ENCODE results near the gene CD47.

CD47 gene

DNA sequence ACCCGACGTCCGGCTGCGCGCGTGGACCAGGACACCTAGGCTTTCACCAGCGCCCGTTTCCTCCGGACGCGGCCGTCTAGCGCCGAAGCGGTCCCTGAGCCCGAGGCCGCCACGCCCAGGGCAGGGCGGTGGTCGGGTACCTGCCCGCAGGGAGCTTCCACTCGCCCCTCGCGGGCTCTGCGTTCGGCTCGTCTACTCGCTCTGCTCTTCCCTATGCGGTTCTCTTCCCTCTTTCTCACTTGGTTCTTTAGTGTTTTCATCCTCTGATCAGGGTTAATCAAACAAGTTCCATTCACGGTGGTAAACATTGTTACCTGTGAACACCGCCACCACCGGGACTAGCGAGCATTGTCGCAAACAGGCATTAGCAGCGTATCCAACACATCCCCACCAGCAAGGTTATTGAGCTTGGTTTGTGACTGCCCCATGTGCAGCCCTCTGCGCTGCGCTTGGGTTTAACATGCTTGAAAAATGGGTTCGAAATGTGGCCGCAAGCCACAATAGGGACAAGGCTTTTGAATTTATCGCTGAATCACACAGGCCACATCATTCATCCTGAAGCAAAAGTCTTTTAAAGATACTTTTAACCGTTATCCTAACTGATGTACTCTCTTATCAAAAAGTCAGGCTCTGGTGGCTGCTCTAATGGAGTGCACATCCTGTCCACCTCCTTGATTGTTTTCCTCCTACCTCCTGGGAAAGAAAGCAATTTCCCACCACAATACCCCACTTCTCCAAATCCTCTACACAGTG is 843 bp upstream of the CD47 start:
- DNase-seq (ENCODE audit: low read depth in 2 of 2), result no peak

DNA sequence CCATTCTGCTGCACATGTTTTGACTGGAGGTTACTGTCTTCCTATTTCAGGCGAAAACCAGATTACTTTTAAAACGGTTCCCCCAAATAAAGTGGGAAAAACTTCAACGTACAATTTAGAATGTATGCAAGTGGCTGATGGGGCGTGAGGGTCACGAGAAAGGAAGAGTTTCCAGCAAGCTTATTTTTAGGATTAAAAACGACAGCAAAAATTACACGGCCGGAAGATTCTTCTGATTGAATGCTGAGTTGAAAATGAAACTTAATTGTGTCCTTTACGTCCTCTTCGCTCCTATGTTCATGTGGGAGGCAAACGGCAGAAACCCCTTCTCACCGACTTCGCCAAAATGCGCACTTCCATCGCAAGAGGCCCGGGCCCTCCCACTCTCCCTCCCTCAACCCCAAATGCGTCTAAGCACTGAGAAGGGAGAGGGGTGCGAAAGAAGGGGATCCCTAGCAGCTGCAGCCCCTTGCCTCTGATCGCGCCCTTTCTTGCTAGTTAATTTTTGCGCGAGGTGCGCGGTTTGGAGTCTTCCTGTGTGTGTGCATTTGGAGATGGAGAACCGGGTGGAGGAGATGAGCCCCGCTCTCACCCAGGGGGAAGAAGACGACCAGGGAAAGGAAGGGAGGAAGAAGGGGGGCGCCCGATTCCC is 656 bp downstream of the CD47 start:
- peak; percentile 29 to 43 for DNase-seq (ENCODE audit: low read depth in 2 of 2)

DNA sequence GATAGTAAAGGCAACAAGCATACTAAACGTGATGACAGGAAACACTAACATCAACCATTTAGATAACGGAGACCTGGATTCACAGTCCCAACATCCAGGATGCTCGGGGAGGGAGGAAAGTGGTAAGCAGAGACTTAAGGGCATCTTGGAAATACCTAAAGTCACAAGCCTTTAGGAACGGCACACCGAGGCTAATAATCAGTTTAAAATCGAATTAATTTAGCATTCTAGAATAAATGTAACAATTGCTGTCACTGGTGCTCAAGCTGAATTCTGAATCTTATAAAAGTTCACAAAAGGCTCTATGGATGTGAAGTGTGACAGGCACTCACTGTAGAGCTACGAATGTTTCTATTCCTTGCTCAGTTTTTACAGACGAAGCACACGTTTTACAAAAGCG is 1.3 kb downstream of the CD47 start:
- DNase-seq (ENCODE audit: low read depth in 2 of 2), result no peak

DNA sequence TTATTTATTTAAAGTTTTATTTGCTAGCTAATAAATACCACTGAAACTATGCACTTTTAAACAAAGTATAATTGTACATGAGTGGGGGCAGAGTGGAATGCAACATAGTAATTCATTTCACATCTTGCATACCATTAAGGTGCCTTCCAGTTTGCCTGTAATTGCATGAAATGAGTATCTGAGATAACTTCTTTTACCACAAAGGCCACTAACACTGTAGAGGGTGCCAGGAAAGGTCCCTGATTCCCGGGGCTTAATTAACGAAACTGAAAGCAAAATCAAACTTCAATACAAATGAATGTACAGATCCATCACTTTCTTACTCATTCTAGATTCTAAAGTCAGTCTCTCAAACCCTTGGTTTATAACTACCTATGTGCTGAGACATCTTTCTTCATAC is 2.1 kb downstream of the CD47 start:
- DNase-seq (ENCODE audit: low read depth in 2 of 2), result no peak

DNA sequence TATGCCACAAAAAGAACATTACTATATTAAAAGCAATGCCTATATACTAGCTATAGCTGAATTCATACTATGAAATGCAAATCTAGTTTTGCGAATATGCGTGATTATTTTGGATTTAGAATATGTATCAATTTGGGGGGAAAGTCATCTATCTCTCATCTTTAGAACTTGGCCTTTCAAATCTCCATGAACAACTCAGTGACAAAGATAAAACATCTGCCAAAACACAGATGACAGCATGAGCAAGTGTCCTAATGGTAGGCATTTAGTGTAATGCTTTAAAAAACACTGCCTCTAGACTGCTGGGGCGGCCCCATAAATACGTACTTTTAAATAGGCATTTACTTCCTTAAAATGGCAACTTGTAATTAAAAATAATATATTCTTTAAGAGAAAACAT is 2.7 kb downstream of the CD47 start:
- DNase-seq (ENCODE audit: low read depth in 2 of 2), result no peak

DNA sequence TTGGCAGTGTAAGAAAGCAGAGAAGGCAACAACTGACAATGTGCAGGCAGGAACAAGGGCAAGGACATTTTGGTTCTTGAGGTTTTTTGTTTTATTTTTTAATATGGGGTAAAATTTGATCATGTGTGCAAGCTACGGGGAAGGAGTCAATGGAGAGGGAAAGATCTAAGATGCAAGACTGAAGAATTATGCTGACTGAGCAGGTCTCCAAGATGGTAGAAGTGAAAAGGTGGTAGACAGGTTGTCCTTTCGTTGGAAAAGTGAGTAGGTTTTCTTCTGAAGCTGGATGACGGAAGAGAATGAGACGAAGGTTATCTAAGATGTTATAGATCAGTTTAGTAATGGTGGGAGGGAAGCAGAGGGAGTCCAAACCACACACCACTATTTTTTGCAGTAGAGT is 4.2 kb downstream of the CD47 start:
- DNase-seq (ENCODE audit: low read depth in 2 of 2), result no peak

DNA sequence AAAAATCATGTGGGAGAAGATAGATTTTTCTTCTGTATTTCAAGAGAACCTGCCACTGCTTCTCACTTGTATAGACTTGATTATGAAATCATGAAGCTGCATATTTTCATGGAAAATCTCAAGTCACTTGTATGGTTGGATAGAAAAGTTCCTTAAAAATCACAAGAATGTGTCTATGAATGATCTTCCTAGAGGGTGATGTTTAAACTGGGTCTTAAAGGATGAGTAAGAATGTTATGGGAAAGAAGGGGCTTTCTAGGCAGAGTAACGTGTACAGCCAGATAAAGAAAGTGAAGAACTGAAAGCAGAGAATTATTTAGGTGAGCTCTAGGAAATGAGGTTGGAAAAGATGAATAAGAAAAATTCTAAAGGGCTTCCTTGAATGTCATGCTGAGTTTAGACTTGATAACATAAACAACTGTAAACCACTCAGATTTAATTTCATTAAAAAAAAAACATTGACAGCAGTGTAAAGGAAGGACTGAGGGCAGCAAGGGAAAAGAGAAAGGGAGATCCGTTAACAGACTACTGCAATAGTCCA is 5.0 kb downstream of the CD47 start:
- DNase-seq (ENCODE audit: low read depth in 2 of 2), result no peak

DNA sequence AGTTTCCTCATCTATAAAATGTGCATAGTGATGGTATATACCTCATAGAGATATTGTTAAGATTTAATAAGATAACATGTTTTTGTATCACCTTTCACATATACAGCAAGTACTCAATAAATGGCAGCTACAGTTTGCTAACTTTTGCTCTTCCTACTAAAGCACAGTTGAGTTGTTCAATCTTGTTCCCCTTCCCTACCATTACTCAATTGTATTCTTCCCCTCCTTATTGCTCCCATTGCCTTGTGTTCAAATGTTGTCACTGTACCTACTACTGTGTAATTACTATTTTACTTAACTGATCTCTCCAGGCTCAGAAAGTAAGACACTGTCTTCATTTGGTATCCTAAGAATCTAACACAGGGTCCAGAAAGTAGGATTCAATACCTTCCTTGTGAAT is 5.5 kb downstream of the CD47 start:
- no peak for DNase-seq (ENCODE audit: low read depth in 2 of 2)

DNA sequence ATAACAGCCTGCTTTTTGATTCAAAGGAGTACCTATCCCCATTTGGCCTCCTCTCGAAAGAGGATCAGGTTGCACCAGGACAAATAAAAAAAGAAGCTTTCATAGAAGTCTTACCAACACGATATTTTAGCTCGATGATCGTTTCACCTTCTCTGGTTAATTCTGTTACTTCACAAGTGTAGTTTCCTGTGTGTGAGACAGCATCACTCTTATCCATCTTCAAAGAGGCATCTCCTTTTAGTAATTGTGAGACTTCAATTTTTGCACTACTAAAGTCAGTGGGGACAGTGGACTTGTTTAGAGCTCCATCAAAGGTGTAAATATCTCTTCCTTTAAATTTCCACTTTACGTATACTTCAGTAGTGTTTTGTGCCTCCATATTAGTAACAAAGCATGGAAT is 11.0 kb downstream of the CD47 start:
- DNase-seq (ENCODE audit: low read depth in 2 of 2), result no peak

DNA sequence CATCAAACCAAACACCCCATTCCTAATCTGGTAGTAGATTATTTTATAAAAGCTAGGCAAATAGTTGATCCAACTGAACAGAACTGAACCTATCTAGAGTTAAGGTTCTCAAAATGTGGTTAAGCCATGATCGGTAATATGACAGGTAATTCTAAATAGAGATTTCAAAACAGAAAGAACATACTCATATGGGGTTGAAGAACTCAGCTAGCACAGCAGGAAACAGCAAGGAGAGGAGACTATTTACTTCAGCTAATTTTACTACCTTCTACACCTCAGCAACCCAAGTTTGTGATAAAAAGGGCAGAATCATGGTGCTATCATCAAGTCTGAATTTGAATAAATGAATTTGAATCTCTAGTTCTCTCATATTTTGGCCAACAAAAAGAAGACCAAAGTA is 11.8 kb downstream of the CD47 start:
- no peak for DNase-seq (ENCODE audit: low read depth in 2 of 2)

DNA sequence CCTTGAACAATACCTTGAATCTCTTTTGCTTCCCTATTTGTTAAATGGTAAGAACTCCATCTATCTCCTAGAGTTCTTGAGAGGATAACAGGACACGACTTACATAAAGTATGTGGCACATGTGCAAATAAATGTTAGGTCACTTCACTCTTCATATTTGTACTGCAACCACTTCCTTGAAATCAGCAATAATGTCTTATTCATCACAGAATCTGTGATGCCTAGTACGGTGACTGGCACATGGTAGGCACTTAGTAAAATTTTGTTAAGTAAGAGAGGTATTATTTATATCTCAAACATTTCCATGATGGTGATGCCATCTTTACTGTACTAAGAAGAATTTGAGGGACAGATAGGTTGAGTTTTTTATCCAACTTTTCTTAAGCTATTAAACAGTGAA is 14.3 kb downstream of the CD47 start:
- no peak for DNase-seq (ENCODE audit: low read depth in 2 of 2)

DNA sequence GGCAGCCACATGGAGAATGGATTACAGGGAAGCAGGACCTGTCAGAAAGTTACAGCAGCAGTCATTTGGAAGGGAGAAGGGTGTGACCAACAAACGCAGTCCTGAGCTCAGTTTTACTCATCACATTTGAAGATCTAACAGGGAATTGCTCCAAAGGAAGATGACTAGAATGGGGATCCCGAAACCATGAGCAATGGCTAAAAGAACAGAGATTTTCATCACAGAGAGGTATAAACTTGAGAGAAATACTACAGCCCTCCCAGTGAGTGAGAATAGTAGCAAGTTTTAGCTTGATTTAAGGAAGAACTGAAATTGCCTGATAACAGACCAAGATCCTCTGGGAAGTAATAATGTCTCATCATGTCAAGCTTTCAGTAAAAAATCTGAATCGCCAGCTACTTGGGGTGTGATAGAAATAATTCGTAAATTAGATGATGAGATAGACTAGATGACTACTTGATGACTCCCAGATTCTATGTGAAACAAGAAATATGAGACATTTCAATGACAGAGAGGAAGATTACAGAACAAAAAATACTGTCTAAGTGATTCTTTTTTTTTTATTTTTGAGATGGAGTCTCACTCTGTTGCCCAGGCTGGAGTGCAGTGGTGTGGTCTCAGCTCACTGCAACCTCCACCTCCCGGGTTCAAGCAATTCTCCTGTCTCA is 16.9 kb downstream of the CD47 start:
- no peak for DNase-seq (ENCODE audit: low read depth in 2 of 2)

DNA sequence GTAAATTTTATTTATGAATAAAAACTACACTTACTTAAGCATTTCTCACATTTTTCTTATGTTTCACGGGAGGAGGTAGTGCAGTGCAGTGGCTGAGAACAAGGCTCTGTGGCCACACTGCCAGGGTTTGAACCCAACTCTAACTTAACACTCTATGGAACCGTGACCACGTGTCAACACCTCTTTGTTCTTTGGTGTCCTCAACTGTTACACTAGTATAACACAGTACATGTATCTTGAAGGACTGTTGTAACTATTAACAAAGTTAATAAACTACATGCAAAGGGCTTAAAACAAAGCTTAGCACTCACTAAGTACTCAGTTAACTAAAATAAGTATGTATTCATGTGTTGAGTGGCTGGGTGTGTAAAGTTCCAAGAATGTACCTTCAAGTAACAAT is 19.5 kb downstream of the CD47 start:
- DNase-seq (ENCODE audit: low read depth in 2 of 2), result no peak

DNA sequence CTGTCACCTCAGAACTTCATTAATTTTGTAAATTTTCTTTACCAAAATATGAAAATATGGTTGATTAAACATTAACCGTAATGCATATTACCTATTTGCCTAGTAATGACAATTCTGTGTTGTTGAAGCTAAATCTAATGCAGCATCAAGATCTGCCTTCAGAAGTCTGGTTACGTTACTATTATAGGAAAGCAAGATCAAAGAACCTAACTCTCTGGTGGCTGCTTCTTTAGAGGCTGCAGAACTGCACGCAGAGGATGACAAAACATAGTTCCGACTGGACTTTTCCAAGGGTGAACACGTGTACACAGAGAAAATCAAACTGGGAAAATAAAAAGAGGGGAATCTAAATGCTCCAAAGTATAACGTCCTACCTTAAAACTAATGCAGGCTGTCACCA is 20.5 kb downstream of the CD47 start:
- no peak for DNase-seq (ENCODE audit: low read depth in 2 of 2)

DNA sequence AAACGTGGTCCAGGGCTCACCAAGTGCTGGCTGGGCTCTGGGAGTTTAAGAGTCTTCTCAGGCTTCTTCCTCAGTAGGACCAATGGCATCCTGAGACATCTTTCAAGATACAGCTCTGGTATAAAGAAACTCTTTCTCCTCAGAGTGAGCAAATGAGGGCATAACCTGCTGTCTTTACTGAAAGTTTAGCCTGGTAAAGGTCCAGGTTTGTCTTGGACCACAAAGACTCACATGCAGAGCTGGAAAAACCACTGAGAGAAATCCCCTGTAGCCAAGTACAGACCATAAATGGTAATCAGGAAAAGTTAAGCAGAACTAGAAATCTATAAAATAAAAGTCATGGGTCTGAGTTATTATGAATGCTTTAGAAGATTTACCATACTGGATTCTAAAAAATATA is 23.1 kb downstream of the CD47 start:
- DNase-seq (ENCODE audit: low read depth in 2 of 2), result no peak

DNA sequence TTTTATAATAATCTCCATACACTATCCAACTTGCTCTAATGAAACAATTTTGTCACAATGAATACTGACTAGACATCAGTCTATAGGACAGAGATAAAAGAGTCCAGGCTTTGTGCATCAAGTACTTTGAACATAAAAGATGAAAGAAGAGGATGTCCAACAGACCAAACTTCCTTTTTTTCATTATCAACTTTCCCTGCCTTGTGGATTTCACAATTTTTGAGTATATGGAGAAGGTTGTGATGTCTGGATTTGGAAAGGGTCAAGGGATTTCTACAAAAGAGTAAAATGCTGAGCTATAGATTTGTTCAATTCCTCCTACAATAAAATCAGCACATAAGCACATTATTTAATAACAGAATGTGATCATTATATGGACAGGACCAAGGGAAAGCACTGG is 25.7 kb downstream of the CD47 start:
- DNase-seq (ENCODE audit: low read depth in 2 of 2), result no peak

DNA sequence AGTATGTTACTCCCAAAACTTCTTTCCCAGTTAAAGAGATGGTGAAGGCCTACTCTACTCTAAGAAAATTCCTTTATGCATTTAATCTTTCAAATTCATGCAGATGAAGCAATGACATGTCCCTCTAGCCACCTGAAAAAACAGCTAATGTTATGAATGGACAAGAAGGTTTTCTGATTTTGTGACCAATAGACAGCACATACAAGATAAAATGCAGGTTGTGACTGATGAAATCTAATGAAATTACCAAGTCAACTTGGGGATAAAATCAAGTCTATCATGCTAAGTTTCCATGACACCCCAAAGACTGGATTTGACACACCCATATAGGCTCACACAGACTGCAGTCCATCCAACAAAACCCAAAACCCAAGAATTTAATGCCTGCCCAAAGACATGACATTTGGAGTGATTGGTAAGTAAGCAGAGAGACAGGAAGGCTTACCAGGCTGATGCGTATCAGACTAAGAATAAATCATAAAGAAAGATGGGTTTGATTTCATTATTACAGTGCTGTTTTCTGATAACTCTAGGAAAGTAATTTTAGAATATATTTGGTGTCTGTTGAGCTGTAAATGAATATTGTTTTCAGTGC is 26.4 kb downstream of the CD47 start:
- no peak for DNase-seq (ENCODE audit: low read depth in 2 of 2)

DNA sequence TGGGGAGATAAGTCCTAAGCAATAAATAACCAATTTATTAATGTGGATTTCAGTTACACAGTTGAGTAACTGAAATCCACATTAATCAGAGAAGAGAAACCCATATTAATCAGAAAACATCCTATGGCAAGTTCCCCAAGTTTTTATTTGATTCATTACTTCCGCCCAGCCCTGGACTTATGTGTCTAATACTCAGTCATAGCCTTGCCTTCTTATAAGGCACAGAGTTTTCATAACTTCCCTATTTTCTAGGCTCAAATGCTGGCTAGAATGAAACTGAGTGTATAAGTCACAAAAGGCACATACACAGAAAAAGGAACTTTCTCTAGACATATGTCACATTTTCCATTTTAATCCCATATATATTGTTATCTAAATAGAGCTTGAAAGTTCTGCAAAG is 28.8 kb downstream of the CD47 start:
- DNase-seq (ENCODE audit: low read depth in 2 of 2), result no peak

DNA sequence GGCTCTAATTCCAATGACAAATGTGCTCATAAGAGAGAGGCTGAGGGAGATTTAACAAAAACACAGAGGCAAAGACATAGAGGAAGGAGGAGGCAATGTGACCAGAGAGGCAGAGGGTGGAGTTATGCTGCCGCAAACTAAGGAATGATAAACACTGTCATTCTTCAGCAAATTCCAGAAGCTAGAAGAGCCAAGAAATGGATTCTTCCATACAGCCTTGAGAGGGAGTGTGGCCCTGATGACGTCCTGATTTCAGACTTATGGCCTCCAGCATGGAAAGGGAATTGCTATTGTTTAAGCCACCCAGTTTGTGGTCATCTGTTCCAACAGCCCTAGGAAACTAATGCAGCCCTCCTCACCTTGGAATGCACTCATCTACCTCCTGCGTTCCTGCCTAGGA is 30.5 kb downstream of the CD47 start:
- DNase-seq (ENCODE audit: low read depth in 2 of 2), result no peak

DNA sequence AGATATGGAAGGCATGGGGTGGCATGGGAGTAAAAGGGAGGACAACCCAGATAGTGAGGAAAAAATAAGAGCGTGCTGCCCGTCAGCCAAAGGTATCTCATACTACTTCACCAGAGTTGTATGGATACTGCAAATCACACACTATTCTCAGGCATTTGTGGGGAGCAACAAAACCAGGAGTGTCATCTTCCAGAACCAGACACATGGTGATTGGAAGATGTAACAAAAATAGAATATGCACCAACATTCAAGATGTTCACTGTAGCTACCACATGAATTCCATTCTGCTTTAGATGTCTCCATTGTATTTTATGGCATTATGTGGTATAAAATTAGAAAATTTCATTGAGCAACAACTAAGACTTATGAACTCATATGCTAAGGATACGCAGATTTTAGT is 34.9 kb downstream of the CD47 start:
- DNase-seq (ENCODE audit: low read depth in 2 of 2), result no peak

DNA sequence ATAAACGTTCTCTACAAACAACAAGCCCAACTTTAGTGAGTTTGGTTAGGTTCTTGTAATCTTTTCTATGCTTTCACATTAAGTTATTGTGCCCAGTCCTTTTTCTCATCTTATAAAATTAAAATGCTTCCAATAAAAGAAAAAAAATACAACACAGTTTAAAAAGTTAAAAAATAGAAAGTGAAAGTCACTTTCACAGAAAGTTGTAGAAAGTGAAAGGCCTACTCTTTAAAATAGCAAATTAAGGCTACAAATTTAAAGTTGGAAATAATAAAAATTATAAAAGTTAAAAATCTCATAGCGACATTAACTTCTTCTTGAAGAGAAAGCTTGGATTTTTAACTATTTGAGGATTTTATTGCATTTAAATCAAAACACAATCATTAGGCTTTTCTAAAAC is 35.9 kb downstream of the CD47 start:
- no peak for DNase-seq (ENCODE audit: low read depth in 2 of 2)

DNA sequence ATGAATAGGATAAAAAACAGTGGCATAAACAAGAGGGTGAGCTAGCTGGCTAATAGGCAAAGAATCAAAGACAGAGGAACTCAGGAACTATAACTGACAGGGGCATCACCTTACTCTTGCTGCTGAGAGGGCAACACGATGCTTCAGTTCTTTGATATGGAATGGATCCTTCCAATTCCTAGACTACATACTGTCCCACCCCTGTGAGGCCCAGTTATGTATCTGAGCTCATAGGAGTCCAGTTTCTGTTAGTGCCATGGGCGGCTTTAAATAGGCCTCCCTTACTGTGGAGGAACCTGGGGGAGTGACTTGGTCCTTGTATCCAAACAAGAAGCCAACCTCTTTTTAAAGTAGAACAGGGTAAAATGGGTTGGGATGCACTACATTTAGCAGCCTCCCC is 37.3 kb downstream of the CD47 start:
- DNase-seq (ENCODE audit: low read depth in 2 of 2), result no peak

DNA sequence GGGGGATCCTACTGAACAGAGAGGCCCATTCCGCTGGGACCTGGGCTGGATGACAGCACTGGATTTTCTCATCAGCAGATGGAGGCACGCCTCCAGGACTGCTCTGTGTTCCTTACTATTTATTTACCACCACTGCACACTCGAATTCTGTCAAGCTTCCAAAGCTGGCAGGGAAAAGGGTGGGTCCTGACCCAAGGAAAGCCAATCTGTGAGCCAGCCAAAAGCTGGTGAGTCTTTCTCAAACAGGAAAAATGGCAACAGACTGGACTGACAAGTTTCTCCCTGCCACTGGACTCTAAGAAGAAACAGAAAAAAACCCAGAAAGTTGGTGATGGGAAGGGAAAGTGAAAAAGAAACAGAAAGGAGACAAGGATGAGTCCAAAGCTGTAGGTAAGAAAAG is 37.8 kb downstream of the CD47 start:
- no peak for DNase-seq (ENCODE audit: low read depth in 2 of 2)
